ENCODE data around the gene OGFOD2. TPM values are rescaled to one million over a fixed set of nuclear protein-coding genes. Genes with fewer than 3 reads are reported as not detected.

The OGFOD2 gene
- total and polyA plus RNA-seq, 2 donors (not counting 1 experiment from before 2014, with no cell fraction given), result 26.7 to 99.3 TPM

GRCh38 chr12:122991623-122992275 lies 16.7 kb downstream of the OGFOD2 start:
- TF ChIP-seq CTCF (IDR thresholded peaks at IDR 0.05) (no peak), EZH2 (IDR thresholded peaks at IDR 0.05; ENCODE audit: borderline replicate concordance, insufficient read depth, low read depth, low read length, poor library complexity, severe bottlenecking) (no peak)
- no peaks in the 10 kb centered on the region for H3K27me3 Mint-ChIP-seq
- H3K4me3 Mint-ChIP-seq, result no peak overlapping the region
- Histone ChIP-seq H4K20me1 (ENCODE audit: control insufficient read depth, insufficient read depth, low read length, poor library complexity, severe bottlenecking) (no peaks in the 10 kb centered on the region), H3K4me3 (ENCODE audit: control extremely low read depth in 1 of 5, extremely low read depth in 1 of 5, insufficient read depth in 1 of 5, low read depth in 2 of 5, low read length in 4 of 5) (no peak overlapping the region), H3K36me3 (replicated peaks in 1 of 2; ENCODE audit: control extremely low read depth in 1 of 2, control insufficient read depth in 1 of 2, extremely low read depth in 1 of 2, insufficient read depth in 2 of 2, low read length in 1 of 2) (no peaks in the 10 kb centered on the region), H3K9me3 (ENCODE audit: control extremely low read depth in 1 of 3, control insufficient read depth in 2 of 3, insufficient read depth in 1 of 3, low read length in 2 of 3) (no peaks in the 10 kb centered on the region), H3K4me1 (ENCODE audit: control insufficient read depth in 2 of 2, insufficient read depth in 2 of 2, low read length in 2 of 2) (no peaks in the 10 kb centered on the region), H3K27ac (ENCODE audit: low read length in 2 of 2) (no peak overlapping the region), H3K27me3 (replicated peaks in 1 of 4; ENCODE audit: control extremely low read depth in 1 of 4, control insufficient read depth in 3 of 4, insufficient read depth in 4 of 4, low read length in 3 of 4) (no peaks in the 10 kb centered on the region), H3K79me2 (ENCODE audit: control insufficient read depth, insufficient read depth, low read length) (no peaks in the 10 kb centered on the region), H2AFZ (ENCODE audit: insufficient read depth, low read depth, low read length, poor library complexity, severe bottlenecking) (no peak overlapping the region), H3K9ac (ENCODE audit: low read length) (no peak overlapping the region), H3K4me2 (replicated peaks; ENCODE audit: low read depth, low read length, poor library complexity, severe bottlenecking) (no peak overlapping the region)
- POLR2A ChIA-PET, result no interaction called here
- DNase-seq (no peak), ATAC-seq (ENCODE audit: low read depth) (no peak)
- CTCF ChIA-PET, result no interaction called here
- intact Hi-C loops (cut with micrococcal nuclease), result no loop called here
- H3K9me3 Mint-ChIP-seq (ENCODE audit: insufficient read depth), result no peaks in the 10 kb centered on the region
- H3K4me1 Mint-ChIP-seq, result peaks cover 2% of the 10 kb centered on the region
- no peak overlapping the region for H3K27ac Mint-ChIP-seq
- WGBS (ENCODE audit: insufficient coverage), result 89% methylated on average over 26 of the region's 27 CpGs

- no peaks in the 10 kb centered on the region for H3K9me3 Mint-ChIP-seq (ENCODE audit: insufficient read depth)
- H3K9me3 ChIP-seq (ENCODE audit: control extremely low read depth in 1 of 3, control insufficient read depth in 2 of 3, insufficient read depth in 1 of 3, low read length in 2 of 3), result no peaks in the 10 kb centered on the region
- H2AFZ ChIP-seq (ENCODE audit: insufficient read depth, low read depth, low read length, poor library complexity, severe bottlenecking), result no peak overlapping the region
- H4K20me1 ChIP-seq (ENCODE audit: control insufficient read depth, insufficient read depth, low read length, poor library complexity, severe bottlenecking), result no peaks in the 10 kb centered on the region
- H3K27ac Mint-ChIP-seq, result no peak overlapping the region
- H3K4me3 Mint-ChIP-seq, result no peak overlapping the region
- POLR2A ChIA-PET, result interaction anchor here (0.5 kb wide), 1 partner anchor 58 kb away, joined by 3 read pairs; no protein-coding TSS in a partner anchor
- H3K27ac ChIP-seq (ENCODE audit: low read length in 2 of 2), result no peak overlapping the region
- H3K4me1 Mint-ChIP-seq, result peaks cover 2% of the 10 kb centered on the region
- H3K27me3 ChIP-seq (replicated peaks in 1 of 4; ENCODE audit: control extremely low read depth in 1 of 4, control insufficient read depth in 3 of 4, insufficient read depth in 4 of 4, low read length in 3 of 4), result no peaks in the 10 kb centered on the region
- no peaks in the 10 kb centered on the region for H3K79me2 ChIP-seq (ENCODE audit: control insufficient read depth, insufficient read depth, low read length)
- H3K36me3 ChIP-seq (replicated peaks in 1 of 2; ENCODE audit: control extremely low read depth in 1 of 2, control insufficient read depth in 1 of 2, extremely low read depth in 1 of 2, insufficient read depth in 2 of 2, low read length in 1 of 2), result no peaks in the 10 kb centered on the region
- H3K4me2 ChIP-seq (replicated peaks; ENCODE audit: low read depth, low read length, poor library complexity, severe bottlenecking), result no peak overlapping the region
- no peak overlapping the region for H3K9ac ChIP-seq (ENCODE audit: low read length)
- no peaks in the 10 kb centered on the region for H3K4me1 ChIP-seq (ENCODE audit: control insufficient read depth in 2 of 2, insufficient read depth in 2 of 2, low read length in 2 of 2)
- no peak for TF ChIP-seq CTCF (IDR thresholded peaks at IDR 0.05)
- TF ChIP-seq EZH2 (IDR thresholded peaks at IDR 0.05; ENCODE audit: borderline replicate concordance, insufficient read depth, low read depth, low read length, poor library complexity, severe bottlenecking), result no peak
- ATAC-seq (ENCODE audit: low read depth), result no peak
- DNase-seq, result no peak
- 96% methylated on average over 16 of the region's 19 CpGs for WGBS (ENCODE audit: insufficient coverage)
- CTCF ChIA-PET, result interaction anchor here (0.5 kb wide), 1 partner anchor 242 kb away, joined by 3 read pairs; no protein-coding TSS in a partner anchor
- no peak overlapping the region for H3K4me3 ChIP-seq (ENCODE audit: control extremely low read depth in 1 of 5, extremely low read depth in 1 of 5, insufficient read depth in 1 of 5, low read depth in 2 of 5, low read length in 4 of 5)
- no peaks in the 10 kb centered on the region for H3K27me3 Mint-ChIP-seq
- intact Hi-C loops (cut with micrococcal nuclease), result no loop called here
These were observed 17.3 kb downstream of the OGFOD2 start for GRCh38 chr12:122992386-122992785.
